Inflammatory macrophage (primary cell): ENCODE results near the gene ITPR3.

Experiments
- DNase-seq, 2 donors: peaks; one replicate each; pipeline ENCODE4 v3.0.0-alpha.2; 2020 to 2022

The ITPR3 gene

GRCh38 chr6:33670971-33671743 is 50.0 kb downstream of the ITPR3 start:
- no peak for DNase-seq

- DNase-seq, result no peak
These were observed 50.6 kb downstream of the ITPR3 start for GRCh38 chr6:33671744-33672072.

- peak; percentile 57 to 69 for DNase-seq
These were observed 51.7 kb downstream of the ITPR3 start for GRCh38 chr6:33672808-33673207.

GRCh38 chr6:33673851-33674250 is 52.7 kb downstream of the ITPR3 start:
- no peak for DNase-seq

- no peak for DNase-seq
These were observed 54.8 kb downstream of the ITPR3 start for GRCh38 chr6:33675968-33676367.

GRCh38 chr6:33676416-33677142 is 55.5 kb downstream of the ITPR3 start:
- DNase-seq, result no peak

- DNase-seq, result no peak
These were observed 56.1 kb downstream of the ITPR3 start for GRCh38 chr6:33677143-33677660.

GRCh38 chr6:33677689-33678088 is 56.6 kb downstream of the ITPR3 start:
- no peak for DNase-seq

GRCh38 chr6:33678233-33678931 is 57.3 kb downstream of the ITPR3 start:
- DNase-seq, result no peak

GRCh38 chr6:33678932-33679490 is 57.9 kb downstream of the ITPR3 start:
- DNase-seq, result no peak

- no peak for DNase-seq
These were observed 58.6 kb downstream of the ITPR3 start for GRCh38 chr6:33679761-33680160.

- no peak for DNase-seq
These were observed 61.2 kb downstream of the ITPR3 start for GRCh38 chr6:33682341-33682740.

GRCh38 chr6:33683051-33683571 is 62.0 kb downstream of the ITPR3 start:
- no peak for DNase-seq

- DNase-seq, result no peak
These were observed 62.7 kb downstream of the ITPR3 start for GRCh38 chr6:33683576-33684427.

GRCh38 chr6:33684428-33684896 is 63.3 kb downstream of the ITPR3 start:
- no peak for DNase-seq

- no peak for DNase-seq
These were observed 63.9 kb downstream of the ITPR3 start for GRCh38 chr6:33684983-33685382.

GRCh38 chr6:33685411-33686224 is 64.5 kb downstream of the ITPR3 start:
- no peak for DNase-seq

GRCh38 chr6:33686225-33686924 is 65.3 kb downstream of the ITPR3 start:
- no peak for DNase-seq

- DNase-seq, result no peak
These were observed 66.2 kb downstream of the ITPR3 start for GRCh38 chr6:33686981-33687975.
